HK-2 (cell line): ENCODE measurements around the gene PRKCA.
"Not testable (repeated sequence)": the region's sequence is repeated elsewhere in the genome, so short reads cannot be mapped to it uniquely, and the experiment has no call there.

Source experiments
- DNase-seq: peaks from one replicate; pipeline ENCODE4 v3.0.0-alpha.2; 2018; ENCODE audit not compliant: unreplicated experiment

PRKCA gene

DNA sequence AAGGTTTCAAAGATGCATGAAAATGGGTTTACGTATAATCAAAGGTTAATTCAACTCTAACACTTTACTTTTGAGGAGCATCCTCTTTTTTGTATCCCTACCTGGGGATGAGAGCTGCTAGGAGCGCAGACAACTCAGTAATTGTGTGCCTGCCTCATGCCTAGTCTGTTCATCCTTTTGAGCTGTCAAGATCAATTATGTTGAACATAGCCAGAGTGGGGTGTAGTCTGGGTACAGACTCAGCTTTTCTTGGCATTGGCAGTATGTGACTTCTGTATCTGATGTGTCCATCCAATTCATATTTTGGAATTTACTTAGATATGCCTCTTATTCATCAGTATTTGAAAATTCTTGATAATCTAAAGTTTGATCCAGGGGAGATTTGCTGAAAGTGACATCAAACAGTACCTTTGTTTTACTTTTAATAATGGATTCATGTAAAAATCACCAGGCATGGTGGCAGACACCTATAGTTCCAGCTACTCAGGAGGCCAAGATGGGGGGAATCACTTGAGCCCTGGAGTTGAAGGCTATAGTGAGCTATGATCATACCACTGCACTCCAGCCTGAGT lies 24.1 kb downstream of the PRKCA start:
- no peak for DNase-seq

DNA sequence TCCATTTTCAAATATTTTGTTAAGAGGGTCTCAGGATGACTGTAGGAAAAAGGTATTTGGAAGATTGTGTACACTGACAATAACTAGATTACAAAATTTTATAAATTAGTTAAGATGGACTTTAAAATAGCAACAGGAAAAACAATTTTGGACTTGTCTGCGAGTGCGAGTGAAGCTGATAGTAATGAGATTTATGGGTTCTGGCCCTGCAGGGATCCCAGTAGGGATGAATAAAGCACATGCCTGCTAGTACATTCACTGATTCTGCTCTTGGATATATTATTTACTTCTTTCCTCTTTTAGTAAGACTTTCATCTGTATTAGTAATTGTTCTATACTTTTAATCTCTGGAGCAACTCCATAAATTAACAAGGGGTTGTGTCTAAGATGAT lies 28.2 kb downstream of the PRKCA start:
- DNase-seq: no peak

GRCh38 chr17:66331038-66331816 lies 28.8 kb downstream of the PRKCA start:
- no peak for DNase-seq

- no peak for DNase-seq
These were observed 33.4 kb downstream of the PRKCA start for GRCh38 chr17:66335797-66336196.

- DNase-seq: no peak
These were observed 34.9 kb downstream of the PRKCA start for GRCh38 chr17:66337268-66337667.

DNA sequence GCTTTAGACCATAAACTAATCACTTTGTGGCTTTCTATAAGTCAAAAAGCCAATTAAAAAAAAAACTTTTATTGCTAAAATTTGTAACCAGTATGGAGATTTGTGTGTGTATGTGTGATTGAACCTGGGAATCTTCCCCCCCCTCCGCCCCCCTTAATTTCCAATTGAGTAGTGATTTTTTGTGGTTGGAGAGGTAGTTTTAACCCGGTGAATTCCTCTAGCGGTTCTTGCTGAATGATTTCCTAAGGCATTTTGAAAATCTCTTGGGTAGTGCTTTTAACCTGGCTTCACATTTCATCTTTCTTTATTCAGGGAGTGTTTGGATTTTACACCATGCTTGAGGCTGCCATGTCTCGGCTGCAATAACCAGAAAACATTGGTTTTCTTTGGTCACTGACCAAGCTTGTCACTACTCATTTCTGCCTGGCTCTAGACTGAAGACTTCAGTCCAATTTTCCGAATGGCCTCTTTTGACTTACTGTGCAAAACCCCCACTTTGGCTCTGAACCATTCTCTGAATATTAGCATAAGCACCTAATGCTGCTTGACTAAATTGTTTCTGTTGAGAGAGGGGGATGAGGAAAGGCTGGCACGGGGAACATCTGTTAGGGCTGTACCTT lies 35.6 kb downstream of the PRKCA start:
- DNase-seq: no peak

GRCh38 chr17:66338937-66339336 lies 36.5 kb downstream of the PRKCA start:
- no peak for DNase-seq

GRCh38 chr17:66339561-66339960 lies 37.1 kb downstream of the PRKCA start:
- DNase-seq: no peak

DNA sequence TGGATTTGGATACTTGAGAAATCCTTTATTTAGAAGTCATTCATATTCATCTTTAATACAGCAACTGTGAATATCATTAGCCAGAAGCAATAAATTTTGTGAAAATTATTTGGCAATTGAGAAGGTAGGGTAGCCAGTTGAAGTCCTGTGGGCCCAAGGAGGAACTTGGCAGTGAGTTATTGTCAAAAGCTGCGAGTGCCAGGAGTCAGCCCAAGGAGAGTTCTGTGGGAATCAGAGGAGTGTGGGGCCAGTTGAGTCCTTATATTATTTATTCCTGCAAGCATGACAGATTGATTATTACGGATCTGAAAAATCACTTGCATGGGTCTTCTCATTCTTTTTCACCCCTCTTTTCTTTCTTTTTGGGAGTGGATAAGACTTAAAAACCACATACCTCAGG lies 38.3 kb downstream of the PRKCA start:
- no peak for DNase-seq

GRCh38 chr17:66341462-66341861 lies 39.0 kb downstream of the PRKCA start:
- DNase-seq: no peak

DNA sequence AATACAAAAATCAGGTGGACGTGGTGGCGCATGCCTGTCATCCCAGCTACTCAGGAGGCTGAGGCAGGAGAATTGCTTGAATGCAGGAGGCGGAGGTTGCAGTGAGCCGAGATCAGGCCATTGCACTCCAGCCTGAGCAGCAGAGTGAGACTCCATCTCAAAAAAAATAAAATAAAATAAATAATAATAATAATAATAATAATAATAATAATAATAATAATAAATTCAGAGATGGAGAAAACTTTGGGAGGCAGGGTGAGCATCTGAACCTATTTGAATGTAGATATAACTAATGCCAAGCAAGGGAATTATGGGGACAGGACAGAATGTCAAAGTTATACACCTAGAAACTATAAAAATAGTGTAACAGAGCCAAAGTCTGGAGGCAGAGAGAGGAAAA lies 39.9 kb downstream of the PRKCA start:
- DNase-seq: not testable (repeated sequence)

DNA sequence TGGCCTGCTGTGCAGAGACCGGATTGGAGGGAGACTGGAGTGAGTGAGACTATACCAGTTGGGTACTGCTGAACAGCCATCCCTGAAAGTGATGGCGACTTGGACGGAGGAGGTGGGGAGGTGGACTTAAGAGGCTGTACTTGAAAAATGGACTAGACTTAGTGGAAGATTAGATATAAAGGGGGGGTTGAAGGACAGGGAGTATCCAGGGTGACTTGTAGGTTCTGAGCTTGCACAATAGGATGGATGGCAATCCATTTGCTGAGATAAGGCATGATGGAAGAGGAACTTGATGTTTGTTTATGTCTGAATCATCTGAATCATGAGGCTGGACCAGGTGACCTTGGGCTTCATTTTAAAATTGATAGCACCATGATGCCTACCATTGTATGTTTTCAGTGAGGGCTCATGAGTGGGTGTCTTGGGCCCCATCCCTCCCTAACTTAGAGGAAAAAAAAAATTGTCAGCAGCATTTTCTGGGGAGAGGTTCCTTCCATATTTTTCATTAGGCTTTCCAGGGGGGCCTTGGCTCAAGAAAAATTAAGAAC lies 41.2 kb downstream of the PRKCA start:
- no peak for DNase-seq

- DNase-seq: no peak
These were observed 42.1 kb downstream of the PRKCA start for GRCh38 chr17:66344473-66344872.

GRCh38 chr17:66345264-66345663 lies 42.9 kb downstream of the PRKCA start:
- DNase-seq: no peak

GRCh38 chr17:66345949-66346638 lies 43.7 kb downstream of the PRKCA start:
- DNase-seq: not testable (repeated sequence)

- DNase-seq: no peak
These were observed 45.5 kb downstream of the PRKCA start for GRCh38 chr17:66347661-66348514.

- peak; percentile 37 for DNase-seq
These were observed 46.3 kb downstream of the PRKCA start for GRCh38 chr17:66348584-66349165.

DNA sequence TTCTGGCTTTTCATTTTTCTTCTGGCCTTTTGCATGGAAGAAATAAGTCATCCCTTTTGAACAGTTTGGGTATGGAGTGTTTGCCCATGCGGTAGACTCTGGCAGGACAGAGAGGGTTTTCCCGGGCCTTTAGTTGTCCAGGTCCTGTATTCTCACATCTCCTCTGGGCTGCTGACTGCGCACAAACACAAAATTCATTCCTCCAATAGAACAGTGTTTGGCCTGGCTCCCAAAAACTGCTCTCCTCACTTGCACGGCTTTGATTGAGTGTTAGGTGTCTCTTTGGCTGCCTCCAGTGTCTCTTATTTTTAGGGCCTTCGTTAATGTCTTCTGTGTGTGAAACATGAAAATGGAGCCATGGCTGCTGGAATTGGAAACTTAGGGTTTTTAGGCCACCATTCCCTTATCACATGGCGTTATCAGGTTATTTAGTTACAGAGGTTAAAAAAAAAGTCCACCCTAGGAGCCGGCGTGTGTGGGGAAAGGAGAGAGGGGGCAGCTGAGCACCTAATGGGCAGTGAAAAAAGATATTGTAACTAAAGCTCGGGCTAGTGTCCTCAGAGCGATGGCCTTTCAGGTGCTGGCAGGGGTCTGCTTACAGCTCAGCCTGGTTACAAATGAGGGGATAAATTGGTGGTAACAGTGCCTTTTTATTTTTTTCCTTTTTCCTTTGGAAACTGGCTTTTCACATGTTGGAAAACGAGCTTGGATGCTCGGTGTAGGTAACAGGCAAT lies 47.3 kb downstream of the PRKCA start:
- DNase-seq: no peak

- DNase-seq: not testable (repeated sequence)
These were observed 48.2 kb downstream of the PRKCA start for GRCh38 chr17:66350576-66350975.

DNA sequence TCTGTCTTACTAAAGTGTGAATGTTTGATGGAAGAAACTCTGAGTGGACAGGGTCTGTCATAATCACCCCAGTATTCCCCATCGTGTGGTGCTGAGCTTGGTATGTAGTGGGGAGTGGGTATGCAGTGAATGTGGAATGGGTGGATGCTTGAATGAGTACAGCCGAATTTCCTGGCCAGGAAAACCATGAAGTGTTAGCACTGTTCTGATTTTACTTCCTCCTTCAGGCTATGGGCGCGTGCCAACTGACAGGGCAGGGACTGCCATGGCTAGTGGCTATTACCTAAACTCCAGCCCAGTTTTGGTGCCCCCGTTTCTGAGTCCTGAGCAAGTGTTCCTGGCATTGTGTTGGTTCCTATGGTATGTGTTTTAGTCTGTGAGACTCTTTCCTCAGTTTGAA lies 48.6 kb downstream of the PRKCA start:
- DNase-seq: no peak
